ENCODE measurements around the gene FUS. TPM values are rescaled to one million over a fixed set of nuclear protein-coding genes. Genes with fewer than 3 reads are reported as not detected.

Gene FUS
- total RNA-seq, 1 donor from 2014 or later, result 752 TPM

DNA sequence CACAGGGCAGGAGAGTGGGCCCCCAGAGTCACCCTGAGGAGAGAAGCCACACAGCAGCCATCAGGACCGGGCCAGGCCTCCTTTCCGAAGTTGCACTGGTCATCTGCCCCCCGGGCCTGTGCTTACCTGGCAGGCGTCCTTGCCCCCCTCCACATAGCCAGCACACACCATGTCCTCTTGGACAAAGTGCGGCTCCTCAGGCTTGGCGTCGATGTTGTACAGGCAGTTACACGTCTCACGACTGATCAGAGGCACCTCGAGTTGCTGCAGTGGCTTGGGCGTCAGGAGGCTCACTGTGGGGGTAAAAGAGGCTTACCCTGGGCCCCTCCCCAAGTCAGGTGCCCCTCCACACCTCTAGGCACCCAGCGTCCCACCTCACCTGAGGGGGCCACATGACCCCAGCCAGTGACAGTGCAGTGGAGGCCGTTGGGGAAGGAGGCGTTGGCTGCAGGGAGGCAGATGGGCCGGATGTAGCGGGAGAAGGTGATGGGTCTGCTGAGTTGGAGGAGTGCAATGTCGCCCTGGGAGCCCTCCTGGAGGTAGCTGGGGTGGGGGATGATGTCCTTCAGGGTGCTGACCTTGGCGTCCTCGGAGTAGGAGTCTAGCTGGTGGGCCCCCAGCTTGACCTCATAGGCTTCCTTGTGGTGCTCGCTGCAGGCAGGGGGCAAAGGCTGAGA lies 47.5 kb upstream of the FUS start:
- DNase-seq (no peak), ATAC-seq (ENCODE audit: low read depth) (no peak)
- no peaks in the 10 kb centered on the region for H3K9me3 Mint-ChIP-seq
- ChIA-PET POLR2A (interaction anchor here (0.8 kb wide), 1 partner anchor 15 kb away, joined by 3 read pairs; the partner anchor contains the start of gene KAT8), CTCF (no interaction called here)
- no peak overlapping the region for H3K4me3 Mint-ChIP-seq
- H3K27me3 Mint-ChIP-seq, result no peaks in the 10 kb centered on the region
- H3K27ac Mint-ChIP-seq, result no peak overlapping the region
- intact Hi-C loops (cut with micrococcal nuclease), result no loop called here
- H3K4me1 Mint-ChIP-seq, result no peaks in the 10 kb centered on the region
- TF ChIP-seq, protein P1, sequence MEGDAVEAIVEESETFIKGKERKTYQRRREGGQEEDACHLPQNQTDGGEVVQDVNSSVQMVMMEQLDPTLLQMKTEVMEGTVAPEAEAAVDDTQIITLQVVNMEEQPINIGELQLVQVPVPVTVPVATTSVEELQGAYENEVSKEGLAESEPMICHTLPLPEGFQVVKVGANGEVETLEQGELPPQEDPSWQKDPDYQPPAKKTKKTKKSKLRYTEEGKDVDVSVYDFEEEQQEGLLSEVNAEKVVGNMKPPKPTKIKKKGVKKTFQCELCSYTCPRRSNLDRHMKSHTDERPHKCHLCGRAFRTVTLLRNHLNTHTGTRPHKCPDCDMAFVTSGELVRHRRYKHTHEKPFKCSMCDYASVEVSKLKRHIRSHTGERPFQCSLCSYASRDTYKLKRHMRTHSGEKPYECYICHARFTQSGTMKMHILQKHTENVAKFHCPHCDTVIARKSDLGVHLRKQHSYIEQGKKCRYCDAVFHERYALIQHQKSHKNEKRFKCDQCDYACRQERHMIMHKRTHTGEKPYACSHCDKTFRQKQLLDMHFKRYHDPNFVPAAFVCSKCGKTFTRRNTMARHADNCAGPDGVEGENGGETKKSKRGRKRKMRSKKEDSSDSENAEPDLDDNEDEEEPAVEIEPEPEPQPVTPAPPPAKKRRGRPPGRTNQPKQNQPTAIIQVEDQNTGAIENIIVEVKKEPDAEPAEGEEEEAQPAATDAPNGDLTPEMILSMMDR (IDR thresholded peaks at IDR 0.05), result no peak
- peaks cover 57% of the 10 kb centered on the region for H3K36me3 Mint-ChIP-seq (ENCODE audit: low read depth)

DNA sequence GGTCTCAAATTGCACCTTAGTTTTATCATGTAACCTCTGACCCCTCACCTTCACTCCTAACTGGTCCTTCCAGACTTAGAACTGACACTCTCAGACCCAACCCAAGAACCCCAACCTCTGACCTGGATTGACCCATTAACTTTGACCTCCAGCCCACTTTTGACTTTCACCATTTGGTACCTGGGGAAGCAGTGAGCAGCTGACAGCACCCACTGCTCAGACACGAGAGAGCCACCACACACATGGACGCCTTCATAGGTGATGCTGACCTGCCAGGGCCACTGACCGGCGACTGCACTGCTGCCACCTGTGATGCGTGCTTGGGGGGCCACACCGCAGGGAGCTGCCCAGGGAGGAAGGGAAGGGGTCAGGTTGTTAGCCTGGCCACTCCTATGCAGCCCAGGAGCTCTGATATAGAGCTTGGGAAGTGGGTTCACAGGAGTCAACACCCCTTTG lies 46.9 kb upstream of the FUS start:
- Mint-ChIP-seq H3K27me3 (no peaks in the 10 kb centered on the region), H3K4me1 (no peaks in the 10 kb centered on the region), H3K27ac (no peak overlapping the region), H3K9me3 (no peaks in the 10 kb centered on the region), H3K4me3 (no peak overlapping the region), H3K36me3 (ENCODE audit: low read depth) (peaks cover 50% of the 10 kb centered on the region)
- DNase-seq (no peak), ATAC-seq (ENCODE audit: low read depth) (no peak)
- ChIA-PET POLR2A (no interaction called here), CTCF (no interaction called here)
- intact Hi-C loops (cut with micrococcal nuclease), result no loop called here
- TF ChIP-seq, protein P1 (IDR thresholded peaks at IDR 0.05), result no peak

DNA sequence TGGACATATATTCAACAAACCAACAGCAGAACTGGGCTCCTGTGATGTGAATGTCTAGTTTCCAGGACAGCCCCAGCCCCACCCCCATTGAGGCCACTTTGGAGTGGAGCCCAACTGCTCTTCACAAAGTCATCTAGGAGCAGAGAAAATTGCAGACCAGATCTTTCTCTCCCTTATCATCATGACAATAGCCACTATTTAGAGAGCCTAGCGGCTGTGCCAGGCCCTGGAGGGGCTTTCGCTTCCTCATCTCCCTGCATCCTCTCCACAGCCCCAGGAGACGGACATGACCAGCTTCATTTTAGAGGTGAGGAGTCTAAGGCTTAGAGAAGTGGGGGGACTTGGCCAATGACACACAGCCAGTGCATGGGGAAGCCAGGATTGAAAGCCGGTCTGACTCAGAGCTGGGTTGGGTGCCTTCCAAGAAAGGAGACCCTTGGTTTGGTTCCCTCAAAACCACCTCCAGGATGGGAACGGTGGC lies 45.8 kb upstream of the FUS start:
- H3K27me3 Mint-ChIP-seq, result no peaks in the 10 kb centered on the region
- peaks cover 40% of the 10 kb centered on the region for H3K36me3 Mint-ChIP-seq (ENCODE audit: low read depth)
- intact Hi-C loops (cut with micrococcal nuclease), result no loop called here
- no peak overlapping the region for H3K27ac Mint-ChIP-seq
- H3K4me3 Mint-ChIP-seq, result no peak overlapping the region
- H3K4me1 Mint-ChIP-seq, result no peaks in the 10 kb centered on the region
- ChIA-PET CTCF (no interaction called here), POLR2A (interaction anchor here (0.6 kb wide), 1 partner anchor 293 kb away, joined by 3 read pairs; no protein-coding TSS in a partner anchor)
- no peak for ATAC-seq (ENCODE audit: low read depth)
- H3K9me3 Mint-ChIP-seq, result no peaks in the 10 kb centered on the region
- TF ChIP-seq, protein P1 (IDR thresholded peaks at IDR 0.05), result no peak
- no peak for DNase-seq

DNA sequence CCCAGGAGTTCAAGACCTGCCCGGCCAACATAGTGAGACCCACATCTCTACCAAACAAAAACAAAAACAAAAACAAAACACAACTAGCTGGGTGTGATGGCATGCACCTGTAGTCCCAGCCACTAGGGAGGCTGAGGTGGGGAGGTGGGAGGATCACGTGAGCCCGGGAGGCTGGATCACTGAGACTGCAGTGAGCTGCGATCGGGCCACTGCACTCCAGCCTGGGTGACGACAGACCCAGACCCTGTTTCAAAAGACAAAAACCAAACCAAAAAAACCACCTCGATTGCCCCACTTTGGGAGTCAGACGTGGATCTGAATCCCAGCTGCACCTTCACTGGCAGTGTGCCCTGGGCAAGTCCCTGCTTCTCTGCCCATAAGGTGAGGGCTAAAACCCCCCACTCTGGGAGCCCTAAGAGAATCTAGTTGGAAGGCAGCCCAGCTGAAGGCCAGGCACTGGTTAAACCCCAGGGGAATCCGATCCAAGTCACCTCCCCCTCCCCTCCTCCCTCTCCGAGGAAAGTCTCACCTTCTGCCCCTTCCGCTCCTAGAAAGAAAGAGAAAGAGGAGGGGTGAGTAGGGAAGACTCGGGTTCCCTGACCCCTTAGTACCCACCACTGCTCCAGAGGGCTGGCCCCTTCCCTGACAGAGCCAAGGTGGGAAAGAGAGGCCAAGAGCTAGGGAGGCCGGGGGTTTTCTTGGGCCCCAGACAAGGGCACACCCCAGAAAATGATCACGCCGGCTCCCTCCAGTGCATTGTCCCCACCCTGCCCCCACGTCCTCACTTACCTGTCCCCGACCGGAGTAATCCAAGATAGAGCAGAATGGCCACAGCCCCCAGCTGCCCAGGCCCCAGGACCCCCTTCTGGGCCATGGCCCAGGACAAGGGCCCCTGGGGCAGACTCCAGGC lies 45.1 kb upstream of the FUS start:
- ATAC-seq (ENCODE audit: low read depth) (no peak), DNase-seq (no peak)
- H3K27ac Mint-ChIP-seq, result no peak overlapping the region
- TF ChIP-seq, protein P1 (IDR thresholded peaks at IDR 0.05), result no peak
- H3K4me1 Mint-ChIP-seq, result no peaks in the 10 kb centered on the region
- peaks cover 34% of the 10 kb centered on the region for H3K36me3 Mint-ChIP-seq (ENCODE audit: low read depth)
- no peaks in the 10 kb centered on the region for H3K9me3 Mint-ChIP-seq
- no peak overlapping the region for H3K4me3 Mint-ChIP-seq
- intact Hi-C loops (cut with micrococcal nuclease), result no loop called here
- POLR2A ChIA-PET, result interaction anchor here (1.3 kb wide), 1 partner anchor 61 kb away, joined by 3 read pairs; the partner anchor contains the start of genes ZNF646 and ZNF668
- no peaks in the 10 kb centered on the region for H3K27me3 Mint-ChIP-seq
- CTCF ChIA-PET, result interaction anchor here (1.2 kb wide), 1 partner anchor 15 kb away, joined by 3 read pairs; no protein-coding TSS in a partner anchor
